Fibroblast of skin of left biceps (primary cell): ENCODE data around the gene USB1.

Source experiments
- DNase-seq, 2 experiments: peaks; one replicate each; pipeline ENCODE4 v3.0.0-alpha.2; 2013; ENCODE audit warnings: low read depth in 2 of 2

The USB1 gene

GRCh38 chr16:58048494-58049231 lies 47.5 kb downstream of the USB1 start:
- DNase-seq = no peak

GRCh38 chr16:58049232-58050185 lies 48.3 kb downstream of the USB1 start:
- DNase-seq = no peak

GRCh38 chr16:58051296-58051695 lies 50.1 kb downstream of the USB1 start:
- DNase-seq = no peak

GRCh38 chr16:58051821-58052603 lies 50.8 kb downstream of the USB1 start:
- no peak for DNase-seq

GRCh38 chr16:58053682-58054005 lies 52.4 kb downstream of the USB1 start:
- DNase-seq = no peak

- DNase-seq = no peak
Observed at GRCh38 chr16:58054289-58054688, 53.1 kb downstream of the USB1 start.

- no peak for DNase-seq
Observed at GRCh38 chr16:58056580-58056979, 55.4 kb downstream of the USB1 start.

GRCh38 chr16:58057121-58057520 lies 55.9 kb downstream of the USB1 start:
- DNase-seq = no peak

- no peak for DNase-seq
Observed at GRCh38 chr16:58057784-58058183, 56.6 kb downstream of the USB1 start.

GRCh38 chr16:58062821-58063220 lies 61.6 kb downstream of the USB1 start:
- no peak for DNase-seq

GRCh38 chr16:58063377-58064076 lies 62.3 kb downstream of the USB1 start:
- DNase-seq = no peak

- no peak for DNase-seq
Observed at GRCh38 chr16:58070585-58070984, 69.4 kb downstream of the USB1 start.
